ENCODE data around the gene EPRS1.
"Not testable (repeated sequence)": the region's sequence is repeated elsewhere in the genome, so short reads cannot be mapped to it uniquely, and the experiment has no call there.

Gene EPRS1

DNA sequence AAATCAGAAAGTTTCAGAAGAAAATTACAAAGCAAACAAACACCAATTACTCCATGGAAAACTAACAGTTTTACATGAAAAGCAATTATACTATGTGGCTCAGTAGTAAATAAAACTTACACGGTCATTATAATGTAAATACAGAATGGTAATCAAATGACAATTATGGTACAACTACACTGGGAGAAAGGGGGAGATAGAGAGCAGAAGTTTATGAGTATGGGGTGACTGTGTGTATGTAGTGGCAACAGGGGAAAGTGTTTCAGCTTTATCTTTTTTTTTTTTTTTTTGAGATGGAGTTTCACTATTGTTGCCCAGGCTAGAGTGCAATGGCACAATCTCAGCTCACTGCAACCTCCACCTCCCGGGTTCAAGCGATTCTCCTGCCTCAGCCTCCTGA lies 8.5 kb downstream of the EPRS1 start:
- DNase-seq = not testable (repeated sequence)

DNA sequence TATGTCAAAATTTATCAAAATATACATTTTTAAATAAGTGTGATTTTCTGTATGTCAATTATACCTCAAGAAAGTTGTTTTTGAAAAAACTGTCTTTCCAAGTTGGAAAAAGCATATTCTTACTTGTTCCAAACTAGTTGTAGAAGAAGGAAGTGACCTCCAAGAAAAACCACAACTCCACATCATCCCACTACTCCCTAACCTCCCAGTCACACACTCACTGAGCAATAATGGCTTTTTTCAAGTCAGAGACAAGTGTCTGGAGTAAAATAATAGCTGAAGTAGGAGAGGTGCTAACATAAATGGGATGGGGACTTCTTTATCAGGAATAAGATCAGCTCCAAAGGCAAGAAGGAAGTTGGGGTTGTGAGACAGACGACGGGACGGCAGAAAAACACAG lies 13.4 kb downstream of the EPRS1 start:
- DNase-seq = no peak

DNA sequence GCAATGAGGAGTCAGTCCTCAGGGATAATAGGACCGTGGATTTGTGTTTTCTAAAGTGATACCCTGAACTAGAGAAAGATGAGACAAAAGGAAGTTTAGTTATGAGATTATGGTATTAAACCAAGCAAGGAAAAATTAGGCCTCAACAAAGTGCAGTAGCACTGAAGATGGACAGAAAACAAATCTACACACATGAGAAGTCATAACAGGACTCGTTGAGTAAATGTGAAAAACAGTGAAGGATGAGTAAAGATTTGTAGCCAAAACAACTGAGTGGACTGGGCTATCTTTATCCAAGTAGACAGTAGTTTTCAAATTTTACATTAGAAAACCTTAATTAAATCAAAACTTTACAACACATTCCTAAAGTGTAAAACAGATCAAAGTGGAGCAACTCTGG lies 15.0 kb downstream of the EPRS1 start:
- no peak for DNase-seq

DNA sequence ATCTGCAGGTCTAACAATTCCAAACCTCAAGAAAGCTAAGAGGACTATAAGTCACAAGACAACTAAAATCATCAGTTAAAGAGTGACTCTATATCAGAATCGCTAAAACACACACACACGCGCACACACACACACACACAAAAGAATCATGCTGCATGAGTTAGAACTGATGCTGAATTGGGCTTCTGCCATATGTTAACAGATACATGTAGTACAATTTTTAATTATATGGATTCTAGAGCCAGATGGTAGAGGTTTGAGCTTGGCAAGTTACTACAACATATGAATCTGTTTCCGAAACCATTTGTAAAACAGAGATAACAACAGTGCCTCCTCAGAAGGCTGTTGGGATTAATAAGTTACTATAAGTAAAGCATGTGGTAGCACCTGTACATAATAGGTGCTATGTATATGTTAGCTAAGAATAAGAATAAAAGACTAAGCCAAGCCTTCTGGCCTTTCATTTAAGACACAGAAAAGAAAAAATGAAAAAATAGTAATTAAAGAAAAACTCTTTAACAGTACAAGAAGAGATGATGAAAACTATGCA lies 17.9 kb downstream of the EPRS1 start:
- no peak for DNase-seq

DNA sequence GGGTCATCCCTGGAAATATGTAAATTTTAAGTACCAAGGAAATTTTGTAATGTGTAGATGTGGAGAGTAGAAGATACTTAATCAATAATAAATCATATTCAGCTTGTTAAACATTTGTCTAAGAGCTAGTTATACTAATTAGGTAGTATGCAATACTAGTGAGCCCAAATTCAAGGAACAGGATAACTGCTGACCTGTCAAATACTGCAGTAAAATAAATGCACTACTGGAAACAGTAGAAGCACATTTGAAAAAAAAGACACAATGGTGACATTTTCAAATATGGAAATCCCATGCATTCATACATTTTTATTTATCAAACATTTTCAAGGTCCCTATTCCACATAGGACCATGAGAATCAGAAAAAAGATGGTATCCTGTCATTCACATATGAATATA lies 27.2 kb downstream of the EPRS1 start:
- no peak for DNase-seq

DNA sequence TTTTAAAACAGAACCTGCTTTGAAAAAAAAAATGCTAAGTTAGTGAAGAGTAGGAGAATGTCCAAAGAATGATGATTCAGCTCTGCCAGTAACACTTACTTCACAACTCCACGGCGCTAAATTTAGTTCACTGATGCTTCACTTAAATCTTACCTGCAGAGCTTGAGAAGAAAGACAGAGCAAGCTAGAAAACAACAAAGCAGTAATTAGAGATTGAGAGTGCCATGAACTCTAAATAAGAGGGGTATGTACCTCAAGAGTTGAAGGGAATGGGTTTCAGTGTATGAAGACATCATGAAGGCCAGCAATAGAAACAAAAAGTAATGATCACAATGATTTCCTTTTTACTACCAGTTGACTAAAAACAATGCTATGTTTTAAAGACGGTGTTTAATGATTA lies 32.8 kb downstream of the EPRS1 start:
- no peak for DNase-seq

DNA sequence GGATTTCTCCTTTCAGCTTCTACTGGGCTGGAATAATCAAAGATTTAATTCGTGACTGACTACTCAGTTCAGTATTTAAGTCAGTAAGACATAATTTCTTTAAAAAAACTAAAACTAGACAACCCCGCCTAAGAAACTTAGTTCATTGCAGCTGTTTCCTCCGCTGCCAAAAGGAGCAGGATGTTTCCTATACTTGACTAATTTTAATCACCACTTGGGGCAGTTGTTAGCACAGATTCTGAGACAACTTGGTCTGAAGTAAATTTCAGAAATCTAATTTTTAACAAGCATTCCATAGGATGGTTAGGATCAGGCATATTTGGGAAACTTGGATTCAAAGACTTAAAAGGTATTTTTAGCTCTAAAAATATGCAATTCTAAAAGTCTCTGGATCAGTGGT lies 34.0 kb downstream of the EPRS1 start:
- no peak for DNase-seq

DNA sequence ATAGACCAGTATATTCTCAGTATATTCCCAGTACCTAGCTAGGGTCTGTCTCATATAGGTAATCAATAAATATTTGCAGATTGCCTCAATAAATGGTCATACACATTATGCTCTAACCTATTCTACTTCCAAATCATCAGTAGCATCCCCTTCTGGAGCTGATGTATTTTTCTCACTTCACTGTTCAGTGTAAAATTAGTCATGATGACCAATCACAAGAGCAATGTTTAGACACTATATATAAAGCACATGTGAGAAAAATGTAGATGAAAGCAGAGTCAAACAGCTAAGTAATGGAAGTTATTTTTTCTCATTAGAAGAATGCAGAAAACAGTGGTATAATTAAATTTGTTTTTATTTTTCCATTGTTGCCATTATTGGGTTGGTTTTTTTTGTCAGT lies 34.7 kb downstream of the EPRS1 start:
- DNase-seq = no peak

DNA sequence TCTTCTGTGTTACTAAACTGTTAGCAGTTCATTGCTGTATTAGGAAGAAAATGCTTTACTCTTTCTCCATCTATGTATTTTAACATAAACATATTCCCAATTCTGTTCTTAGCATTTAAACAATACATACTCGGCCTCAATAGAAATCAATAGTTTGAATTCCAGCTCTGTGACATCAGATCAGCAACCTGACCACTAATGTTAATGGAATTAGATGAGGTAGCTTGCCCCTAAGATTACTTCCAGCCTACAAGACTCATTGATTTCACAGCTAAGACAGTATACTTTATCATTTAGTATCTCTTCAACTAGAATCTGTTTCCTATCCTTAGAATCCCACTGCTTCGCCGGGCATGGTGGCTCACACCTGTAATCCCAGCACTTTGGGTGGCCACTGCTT lies 38.9 kb downstream of the EPRS1 start:
- DNase-seq = no peak

DNA sequence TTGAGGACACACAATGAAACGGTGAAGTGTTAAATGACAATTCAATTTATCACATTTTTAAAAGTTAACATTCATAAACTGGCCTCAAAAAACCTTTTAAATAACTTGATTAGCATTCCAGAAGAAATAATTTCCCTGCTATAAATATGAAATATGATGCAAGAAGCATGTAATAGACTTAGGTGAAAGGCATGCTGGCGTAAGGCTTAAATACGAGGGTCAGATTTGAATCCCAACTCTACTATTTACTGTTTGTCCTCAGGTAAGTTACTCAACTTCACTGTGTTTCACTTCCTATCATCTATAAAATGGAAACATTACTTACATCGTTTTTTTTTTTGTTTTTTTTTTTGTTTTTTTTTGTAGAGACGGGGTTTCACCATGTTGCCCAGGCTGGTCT lies 40.8 kb downstream of the EPRS1 start:
- DNase-seq = no peak

DNA sequence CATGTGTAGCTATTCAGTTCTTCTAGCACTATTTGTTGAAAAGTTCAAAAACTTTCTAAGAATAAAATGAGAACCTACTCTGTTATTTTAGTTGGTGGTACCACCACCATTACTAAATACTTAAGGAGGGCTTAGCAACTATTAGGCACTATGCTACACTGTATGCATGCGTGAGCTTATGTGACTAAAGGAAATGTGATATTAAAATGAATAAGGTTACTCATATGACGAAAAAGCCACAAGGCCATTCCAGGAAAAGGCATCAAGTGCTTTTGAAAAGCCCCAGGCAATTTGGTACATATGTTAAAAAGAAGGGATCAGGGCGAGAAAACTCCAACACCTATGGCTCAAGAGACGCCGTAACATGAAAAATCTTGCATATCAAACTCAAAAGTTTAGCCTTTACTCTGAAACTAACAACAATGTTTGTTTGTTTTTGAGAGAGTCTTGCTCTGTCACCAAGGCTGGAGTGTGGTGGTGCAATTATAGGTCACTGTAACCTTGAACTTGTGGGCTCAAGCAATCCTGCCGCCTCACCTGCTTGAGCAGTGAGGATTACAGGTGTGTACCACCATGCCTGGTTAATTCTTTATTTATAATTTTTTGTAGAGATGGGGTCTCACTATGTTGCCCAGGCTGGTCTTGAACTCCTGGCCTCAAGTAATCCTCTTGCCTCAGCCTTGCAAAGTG lies 42.5 kb downstream of the EPRS1 start:
- no peak for DNase-seq

DNA sequence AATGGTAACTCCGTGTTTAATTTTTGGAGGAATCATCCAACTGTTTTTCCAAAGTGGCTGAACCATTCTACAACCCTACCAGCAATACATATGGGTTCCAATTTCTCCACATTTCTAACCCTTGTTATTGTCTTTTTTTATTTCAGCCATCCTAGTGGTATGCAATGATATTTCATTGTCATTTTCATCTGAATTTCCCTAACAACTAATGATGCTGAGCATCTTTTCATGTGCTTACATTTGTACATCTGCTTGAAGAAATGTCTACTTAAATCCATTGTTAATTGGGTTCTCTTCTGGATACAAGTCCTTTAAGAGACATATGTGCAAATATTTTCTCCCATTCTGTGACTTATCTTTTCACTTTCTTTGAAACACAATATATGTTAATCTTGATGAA lies 43.3 kb downstream of the EPRS1 start:
- DNase-seq = no peak

DNA sequence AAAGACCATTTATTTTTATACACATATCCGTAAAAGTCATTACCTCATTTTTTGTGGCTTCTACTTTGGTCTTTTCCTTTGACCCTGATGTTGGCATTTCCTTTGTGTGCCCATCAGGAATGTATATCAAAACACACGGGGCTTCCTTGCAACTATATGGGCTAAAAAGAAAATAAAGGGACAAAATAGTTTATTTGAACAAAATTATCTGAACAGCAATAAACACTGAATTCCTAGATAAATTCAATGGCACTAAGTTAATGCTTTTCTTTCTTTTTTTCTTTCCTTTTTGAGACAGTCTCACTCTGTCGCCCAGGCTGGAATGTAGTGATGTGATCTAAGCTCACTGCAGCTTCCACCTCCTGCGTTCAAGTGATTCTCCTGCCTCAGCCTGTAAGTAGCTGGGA lies 45.2 kb downstream of the EPRS1 start:
- no peak for DNase-seq

DNA sequence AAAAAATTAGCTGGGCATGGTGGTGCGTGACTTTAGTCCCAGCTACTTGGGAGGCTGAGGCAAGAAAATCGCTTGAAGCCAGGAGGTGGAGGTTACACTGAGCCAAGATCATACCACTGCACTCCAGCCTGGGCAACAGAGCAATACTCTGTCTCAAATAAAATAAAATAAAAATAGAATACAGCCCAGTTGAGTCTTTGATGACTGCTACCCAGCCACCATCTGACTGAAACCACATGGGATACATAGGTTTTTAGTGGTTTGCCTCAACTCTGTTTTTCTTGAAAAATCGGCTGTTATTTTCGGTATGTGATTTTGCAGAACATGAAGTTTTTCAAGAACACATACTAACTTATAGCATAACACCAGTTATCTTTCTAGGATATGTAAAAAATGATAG lies 46.5 kb downstream of the EPRS1 start:
- DNase-seq = no peak

Measured in KG1 (cell line).